Kidney tubule cell (primary cell): Measurements from ENCODE around the gene FAM32A.

ENCODE experiments used
- DNase-seq: peaks from one replicate; pipeline ENCODE4 v3.0.0-alpha.2; 2018; ENCODE audit warnings: low spot score

FAM32A gene

DNA sequence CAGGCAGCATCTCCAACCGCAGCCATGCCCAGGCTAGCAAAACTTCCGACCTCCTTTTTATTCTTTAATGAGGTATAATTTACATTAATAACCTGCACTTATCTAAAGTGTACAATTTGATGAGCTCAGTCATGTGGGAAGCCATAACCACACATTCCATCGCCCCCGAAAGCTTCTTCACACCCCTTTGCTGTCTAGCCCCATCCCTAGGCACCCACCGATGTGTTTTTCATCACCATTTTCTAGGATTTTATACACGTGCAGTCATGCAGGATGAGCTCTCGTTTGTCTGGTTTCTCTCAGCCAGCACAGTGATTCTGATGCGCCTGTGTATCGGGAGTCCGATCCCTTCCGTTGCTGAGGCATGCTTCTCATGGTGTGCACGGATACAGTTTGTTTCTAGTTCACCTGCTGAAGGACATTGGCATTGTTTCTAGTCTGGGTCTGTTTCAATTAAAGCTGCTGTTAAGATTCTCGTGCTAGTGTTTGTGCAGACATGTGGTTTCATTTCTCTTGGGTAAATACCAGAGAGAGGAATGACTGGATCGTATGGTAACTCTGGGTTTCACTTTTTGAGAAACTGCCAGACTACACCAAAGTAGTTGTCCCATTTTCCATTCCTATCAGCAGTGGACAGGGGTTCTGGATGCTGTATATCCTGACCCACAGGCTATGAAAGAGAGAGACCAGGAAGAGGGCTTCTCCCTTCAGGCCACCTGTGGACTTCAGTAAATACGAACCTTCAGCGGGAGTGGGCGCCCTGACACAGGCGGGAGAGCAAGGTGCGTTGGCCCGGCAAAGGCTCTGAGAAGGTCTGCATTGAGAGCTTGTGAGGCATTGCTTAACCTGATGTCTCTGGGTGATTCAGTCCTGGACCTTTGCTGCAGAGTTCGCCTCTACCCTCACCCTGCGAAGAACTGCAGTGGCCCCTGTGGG lies 17.4 kb downstream of the FAM32A start:
- DNase-seq = no peak

DNA sequence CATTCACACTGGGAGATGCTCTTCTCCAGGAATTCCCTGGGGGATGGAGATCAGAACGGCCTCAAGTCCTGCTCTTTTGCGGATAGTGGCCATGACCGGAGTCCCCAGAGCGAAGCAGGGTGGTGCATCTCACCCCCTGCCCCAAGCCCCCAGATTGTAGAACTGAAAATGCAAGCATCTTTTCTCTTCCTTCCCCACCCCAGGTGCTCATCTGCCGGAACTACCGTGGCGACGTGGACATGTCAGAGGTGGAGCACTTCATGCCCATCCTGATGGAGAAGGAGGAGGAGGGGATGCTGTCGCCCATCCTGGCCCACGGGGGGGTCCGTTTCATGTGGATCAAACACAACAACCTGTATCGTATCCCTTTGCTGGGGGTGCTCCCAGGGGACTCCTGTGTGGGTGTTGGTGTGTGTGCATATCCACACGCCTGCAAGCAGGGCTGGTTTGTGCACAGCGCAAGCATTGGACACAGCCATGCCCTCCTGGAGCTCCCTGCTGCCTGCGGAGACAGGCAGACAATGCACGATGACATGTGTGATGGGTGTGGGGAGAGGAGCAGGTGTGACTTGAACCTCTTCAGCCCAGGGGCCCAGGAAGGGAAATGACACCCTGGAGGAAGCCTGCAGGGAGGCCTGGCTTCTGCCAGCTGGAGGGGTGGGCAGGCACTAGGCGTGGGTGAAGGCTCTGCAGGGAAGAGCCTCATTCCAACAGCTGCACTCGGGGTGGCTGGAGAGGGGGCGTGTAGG lies 18.2 kb downstream of the FAM32A start:
- DNase-seq = no peak

DNA sequence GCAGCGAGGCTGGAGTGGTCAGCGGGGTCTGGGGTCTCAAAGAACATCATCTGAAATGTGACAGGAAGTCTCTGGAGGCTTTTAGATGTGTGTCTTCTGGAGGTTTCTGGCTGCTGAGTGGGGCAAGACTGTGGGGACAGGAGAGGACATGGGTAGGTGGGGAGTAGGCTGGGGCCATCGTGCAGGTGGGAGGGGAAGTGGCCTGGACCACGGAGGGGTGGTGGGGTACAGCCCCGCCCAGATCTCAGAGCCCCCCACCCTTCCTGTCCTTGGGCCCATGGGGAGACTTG lies 18.7 kb downstream of the FAM32A start:
- DNase-seq = no peak

DNA sequence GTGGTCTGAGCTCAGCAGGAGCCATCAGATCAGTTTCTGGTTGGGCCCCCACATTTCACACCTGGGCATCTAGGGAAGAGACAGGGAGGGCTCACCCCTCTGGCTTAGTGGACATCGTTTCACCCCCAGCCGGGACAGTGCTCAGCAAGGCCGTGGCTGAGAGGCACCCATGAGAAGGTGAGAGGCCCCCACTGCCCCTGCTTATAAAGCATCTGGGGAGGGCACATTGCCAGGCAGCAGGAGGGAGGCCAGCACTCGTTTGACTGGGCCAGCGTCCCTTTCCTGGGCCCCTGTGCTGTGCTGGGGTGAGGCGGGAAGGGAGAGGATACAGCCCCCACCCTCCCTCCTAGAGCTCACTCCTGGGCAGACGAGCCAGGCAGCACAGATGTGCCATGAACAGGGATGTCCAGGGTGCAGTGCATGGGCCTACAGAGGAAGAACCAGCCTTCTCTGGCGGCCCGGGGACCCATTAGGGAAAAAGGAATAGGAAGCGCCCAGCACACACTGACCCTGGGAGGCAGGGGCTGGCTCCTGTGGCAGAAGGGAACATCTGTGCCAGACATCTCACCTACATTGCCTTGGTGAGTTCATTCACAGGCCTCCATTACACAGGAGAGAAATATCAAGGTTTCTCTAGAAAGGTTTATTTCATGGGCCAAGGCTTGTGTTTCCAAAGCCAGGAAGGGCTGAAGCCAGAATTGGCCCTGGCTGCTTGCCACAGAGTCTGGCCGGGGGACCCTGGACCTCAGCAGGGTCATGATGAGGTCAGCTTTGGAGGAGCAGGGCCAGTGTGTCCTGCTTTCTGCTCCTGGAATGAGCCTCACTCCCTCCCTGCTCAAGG lies 20.2 kb downstream of the FAM32A start:
- no peak for DNase-seq

DNA sequence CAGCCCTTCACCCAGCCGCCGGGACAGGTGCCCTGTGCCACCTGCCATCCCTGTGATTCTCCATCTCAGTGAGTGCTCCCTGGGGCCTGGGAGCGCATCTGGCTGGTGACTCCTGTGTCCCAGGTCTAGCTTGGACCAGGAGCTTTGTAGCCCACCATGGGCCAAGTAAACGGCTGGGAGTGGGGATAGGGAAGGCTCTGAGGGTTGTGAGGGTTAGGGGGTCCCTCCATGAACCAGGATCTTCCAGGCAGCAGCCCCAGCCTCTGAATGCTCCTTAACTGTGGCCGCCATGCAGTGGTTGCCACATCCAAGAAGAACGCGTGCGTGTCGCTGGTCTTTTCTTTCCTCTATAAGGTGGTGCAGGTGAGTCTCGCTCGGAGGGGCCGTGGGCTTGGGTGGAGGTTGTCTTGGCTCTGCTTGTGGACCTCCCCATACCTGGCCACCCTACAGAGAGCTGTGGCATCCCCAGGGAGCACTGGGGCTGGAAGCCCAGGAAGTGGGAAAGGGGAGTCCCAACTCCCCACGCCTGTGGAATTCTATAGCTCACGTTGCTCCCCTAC lies 20.9 kb downstream of the FAM32A start:
- DNase-seq = no peak

DNA sequence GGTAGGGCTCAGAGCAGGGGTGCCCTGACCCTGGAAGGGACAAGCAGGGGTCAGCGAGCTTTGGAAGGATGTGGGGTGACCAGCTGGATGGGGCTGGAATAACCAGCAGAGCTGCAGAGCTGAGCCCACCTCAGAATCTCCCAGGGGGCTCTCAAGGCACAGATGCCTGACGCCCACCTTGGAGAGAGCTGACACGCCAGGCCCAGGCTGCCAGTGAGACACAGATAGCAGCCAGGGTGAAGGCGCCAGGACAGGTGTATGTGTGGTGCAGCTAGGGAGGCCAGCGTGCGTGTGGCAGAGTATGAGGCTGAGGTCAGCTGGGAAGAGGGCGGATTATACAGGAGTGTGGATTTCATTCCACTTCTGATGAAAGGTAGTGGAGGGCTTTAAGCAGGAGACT lies 21.4 kb downstream of the FAM32A start:
- DNase-seq = no peak

DNA sequence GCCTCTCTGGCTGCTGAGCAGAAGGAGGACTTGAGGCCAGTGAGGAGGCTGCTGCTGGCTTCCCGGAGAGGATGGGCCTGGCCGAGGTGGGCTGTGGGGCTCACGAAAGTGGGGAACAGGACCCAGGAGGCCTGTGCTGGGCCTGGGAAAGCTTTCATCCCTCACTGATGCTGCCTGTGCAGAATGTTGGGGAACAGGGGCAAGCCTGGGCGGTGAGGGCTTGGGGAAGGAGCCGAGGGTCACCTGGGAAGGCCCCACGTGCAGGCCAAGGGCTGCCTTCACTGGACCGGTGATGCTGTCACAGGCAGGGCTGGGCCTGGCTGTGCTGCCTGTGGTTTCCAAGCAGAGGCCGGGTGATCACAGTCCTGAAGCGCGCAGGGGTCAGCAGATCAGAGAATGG lies 21.9 kb downstream of the FAM32A start:
- no peak for DNase-seq

DNA sequence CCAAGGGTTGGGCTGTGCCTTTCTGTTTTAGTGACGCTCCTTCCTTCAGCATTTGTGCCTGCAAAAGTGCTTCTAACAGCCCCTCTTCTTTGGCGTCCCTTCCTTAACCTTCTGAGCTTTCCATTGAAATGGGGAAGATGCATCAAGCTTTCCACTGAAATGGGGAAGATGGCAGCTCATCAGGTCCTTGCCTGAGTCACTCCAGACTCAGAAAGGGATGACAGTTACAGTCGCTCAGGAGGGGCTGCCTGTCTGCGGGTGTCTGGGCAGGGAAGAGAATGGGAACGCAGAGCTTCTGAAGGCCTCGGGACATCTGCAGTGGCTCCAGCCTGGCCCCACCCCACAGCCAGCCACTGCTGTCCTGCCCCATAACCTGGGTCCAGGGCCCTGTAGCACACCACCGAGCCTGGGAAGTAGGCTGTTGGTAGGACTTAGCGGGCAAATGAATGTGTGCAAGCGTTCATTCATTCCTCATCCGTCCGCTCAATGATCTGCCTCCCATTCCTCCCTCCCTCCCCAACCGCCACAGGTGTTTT lies 22.3 kb downstream of the FAM32A start:
- DNase-seq = no peak

DNA sequence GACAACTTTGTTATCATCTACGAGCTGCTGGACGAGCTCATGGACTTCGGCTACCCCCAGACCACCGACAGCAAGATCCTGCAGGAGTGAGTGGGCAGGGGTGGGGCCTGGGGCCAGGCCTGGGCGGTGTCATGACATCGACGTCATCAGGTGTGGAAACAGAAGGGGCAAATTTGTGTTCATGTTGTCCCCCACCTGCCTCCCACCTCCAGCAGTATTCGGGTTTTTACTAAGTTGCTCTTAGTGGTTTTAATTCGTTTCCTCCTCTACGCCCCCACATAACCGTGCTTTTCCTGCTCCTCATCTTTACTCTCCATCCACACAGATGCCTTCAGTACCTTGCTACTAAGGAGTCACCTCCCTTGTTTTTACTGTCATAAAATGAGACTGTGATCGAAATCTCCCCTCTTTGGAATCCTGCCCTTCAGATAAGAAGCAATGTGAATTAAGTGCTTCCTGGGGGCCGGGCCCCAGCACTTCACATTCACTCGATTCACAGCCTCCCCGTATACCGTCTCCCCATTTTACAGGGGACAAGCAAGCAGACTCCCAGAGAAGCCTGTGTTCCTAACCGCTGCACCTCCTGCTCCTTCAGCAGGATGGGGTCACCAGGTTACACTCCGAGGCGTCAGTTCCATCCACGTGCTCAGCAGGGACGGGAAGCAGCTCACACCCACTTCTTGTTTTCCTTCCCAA lies 23.0 kb downstream of the FAM32A start:
- DNase-seq = no peak

DNA sequence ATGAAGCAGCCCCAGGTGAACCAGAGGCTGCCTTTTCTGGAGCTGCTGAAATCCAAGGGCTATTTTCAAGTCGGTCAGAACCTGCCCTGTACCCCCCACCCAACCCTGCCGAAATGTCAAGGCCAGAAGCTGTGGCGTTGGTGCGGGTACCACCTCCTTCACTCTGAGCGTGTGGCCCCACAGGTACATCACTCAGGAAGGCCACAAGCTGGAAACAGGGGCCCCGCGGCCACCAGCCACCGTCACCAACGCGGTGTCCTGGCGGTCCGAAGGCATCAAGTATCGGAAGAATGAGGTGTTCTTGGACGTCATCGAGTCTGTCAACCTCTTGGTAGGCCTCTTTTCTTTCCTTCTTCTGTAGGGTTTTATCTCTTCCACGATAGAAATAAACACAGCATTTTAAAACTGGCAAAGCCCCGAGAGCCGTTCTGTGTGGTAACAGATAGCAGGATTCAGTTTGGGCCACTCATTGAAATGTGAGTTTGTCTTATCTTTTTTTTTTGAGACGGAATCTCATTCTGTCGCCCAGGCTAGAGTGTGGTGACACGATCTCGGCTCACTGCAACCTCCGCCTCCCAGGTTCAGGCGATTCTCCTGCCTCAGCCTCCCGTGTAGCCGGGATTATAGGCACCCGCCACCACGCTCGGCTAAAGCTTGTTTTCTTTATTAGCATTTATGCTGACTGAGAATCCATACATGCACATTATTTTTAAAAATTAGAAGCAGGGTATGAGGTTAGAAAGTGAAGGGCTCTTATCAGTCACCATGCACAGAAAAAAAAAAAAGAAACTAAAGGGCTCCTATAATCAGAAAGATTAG lies 23.8 kb downstream of the FAM32A start:
- DNase-seq = no peak

DNA sequence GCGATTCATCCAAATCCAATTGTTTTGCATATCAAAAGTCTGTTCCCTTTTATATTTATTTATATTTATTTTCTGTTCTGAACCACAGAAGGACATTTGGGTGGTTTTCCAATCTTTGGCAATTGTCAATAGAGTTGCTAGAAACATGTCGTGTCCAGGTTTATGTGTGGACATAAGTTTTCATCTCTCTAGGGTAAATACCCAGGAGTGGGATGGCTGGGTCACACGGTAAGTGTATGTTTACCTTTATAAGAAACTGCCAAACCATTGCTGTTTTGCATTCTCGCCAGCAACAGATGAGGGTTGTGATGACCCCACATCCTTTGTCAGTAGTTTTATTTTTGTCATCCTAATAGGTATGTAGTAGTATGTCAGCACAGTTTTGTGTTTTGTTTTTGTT lies 25.0 kb downstream of the FAM32A start:
- no peak for DNase-seq

DNA sequence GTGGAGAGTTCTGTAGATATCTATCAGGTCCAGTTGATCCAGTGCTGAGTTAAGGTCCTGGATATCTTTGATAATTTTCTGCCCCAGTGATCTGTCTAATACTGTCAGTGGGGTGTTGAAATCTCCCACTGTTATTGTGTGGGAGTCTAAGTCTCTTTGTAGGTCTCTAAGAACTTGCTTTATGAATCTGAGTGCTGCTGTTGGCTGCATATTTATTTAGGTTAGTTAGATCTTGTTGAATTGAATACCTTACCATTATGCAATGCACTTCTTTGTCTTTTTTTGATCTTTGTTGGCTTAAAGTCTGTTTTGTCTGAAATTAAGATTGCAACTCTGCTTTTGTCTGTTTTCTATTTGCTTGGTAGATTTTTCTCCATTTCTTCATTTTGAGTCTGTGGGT lies 27.9 kb downstream of the FAM32A start:
- DNase-seq = no peak

DNA sequence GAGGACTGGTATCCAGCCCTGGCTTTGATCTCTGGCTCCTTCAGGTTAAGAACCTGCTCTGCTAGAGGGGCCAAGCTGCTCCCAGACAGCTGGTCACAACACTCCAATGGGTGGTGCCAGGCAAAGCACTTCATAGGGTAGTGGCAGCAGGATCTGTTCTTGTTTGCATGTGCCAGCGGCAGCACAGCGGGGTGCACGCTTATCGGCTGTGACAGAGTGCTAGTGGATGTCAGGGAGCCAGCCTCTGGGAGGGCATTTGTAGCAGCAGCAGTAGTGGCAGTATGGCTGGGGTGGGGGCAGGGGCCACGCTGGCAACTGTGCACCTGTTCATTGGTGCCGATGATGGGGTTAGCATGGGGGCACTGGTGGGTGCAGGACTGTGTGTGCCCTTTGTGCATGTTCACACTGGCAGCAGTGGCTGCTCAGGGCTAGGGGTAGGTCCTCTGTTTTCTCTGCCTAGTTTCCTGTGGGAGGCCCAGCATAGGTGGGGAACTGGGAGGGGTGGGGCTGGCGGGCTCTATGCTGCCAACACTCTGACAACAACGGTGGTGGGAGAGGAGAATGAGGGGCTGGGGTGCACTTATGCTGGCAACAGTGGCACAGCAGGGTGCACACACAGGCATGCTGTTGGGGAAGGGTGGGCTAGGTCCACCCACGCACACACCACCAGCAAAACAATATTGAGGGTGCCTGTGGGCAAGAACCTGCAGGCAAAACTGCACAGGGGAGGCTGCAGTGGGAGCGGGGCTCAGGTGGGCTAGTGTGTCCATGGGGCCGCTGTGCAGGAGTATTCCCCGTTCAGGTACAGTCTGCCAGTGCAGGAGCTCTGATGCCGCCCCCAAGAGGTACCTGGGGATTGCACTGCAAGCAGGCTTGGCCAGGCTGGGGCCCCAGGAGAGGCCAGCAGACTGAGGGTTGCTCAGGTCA lies 31.8 kb downstream of the FAM32A start:
- no peak for DNase-seq

DNA sequence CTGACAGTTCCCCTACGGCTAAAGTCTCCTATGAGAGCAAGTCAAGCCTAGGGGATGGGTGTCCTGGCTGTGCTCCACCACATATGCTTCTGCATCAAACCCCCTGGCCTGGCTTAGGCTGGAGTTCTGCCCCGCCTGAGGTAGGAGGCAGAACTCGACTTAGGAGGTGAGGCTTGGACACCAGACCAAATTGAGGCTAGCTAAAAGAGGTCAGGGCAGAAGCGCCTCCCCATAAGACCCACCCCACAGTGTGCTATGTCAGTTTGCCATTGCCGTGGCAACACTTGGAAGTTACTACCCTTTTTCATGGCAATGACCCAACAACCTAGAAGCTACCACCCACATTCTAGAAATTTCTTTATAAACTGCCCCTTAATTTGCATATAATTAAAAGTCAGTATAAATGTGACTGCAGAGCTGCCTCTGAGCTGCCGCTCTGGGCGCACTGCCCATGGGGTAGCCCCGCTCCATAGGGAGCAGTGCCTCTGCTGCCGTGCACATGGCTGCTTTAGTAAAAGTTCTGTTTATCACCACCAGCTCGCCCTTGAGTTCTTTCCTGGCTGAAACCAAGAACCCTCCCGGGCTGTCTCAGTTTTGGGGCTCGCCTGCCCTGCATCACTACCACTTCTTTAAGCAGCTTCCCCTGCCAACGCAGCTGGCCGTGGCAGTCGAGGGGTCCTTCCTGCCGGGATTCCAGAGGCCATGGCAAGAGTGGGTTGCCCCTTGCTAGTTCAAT lies 32.7 kb downstream of the FAM32A start:
- DNase-seq = no peak

DNA sequence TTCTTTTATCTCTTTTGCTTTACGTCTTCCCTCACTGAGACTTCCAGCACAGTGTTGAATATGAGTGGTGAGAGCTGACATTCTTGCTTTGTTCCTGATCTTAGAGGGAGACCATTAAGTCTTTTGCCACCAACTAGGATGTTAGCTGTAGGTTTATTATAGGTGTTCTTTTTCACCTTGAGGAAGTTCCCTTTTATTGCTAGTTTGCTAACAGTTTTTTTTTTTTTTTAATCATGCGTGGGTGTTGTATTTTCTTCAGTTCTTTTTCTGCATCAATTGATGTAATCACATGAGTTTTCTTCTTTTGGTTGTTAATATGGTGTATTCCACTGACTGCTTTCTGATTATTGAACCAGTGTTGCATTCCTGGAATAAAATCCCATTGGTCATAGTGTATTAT lies 33.6 kb downstream of the FAM32A start:
- DNase-seq = no peak

DNA sequence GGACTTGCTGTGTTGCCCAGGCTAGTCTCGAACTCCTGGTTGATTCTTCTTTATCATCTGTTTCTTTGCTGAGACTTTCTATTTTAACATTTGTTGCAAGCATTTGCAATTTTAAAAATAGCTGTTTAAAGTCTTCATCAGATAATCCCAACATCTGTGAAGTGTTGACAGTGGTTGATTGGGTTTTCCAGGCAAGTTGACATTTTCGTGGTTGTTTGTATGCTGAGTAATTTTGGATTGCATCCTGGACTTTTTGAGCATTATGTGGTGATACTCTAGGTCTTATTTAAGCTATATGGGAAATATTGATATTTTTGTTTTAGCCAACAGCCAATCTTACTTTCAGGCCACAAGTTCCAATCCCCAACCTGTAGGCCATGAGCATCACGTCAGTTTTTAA lies 37.6 kb downstream of the FAM32A start:
- no peak for DNase-seq

DNA sequence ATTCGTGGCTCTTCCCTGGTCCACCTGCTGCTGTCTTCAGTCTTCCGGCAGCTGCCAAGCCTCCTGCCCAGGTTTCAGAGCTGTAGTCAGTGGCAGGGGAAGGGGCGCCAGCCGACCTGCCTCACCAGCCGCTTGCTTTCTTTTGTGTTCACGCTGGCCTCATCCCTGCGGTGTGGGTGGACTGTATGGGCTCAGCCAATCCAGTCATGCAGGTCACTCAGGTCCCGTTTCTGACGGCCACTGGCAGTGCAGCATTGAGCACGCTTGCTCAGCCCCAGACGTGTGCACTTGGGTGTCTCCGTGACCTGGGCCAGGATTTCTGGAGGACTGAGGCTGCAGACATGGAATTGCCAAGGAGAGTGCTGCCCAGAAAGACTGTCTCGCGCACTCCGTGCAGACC lies 38.5 kb downstream of the FAM32A start:
- no peak for DNase-seq

DNA sequence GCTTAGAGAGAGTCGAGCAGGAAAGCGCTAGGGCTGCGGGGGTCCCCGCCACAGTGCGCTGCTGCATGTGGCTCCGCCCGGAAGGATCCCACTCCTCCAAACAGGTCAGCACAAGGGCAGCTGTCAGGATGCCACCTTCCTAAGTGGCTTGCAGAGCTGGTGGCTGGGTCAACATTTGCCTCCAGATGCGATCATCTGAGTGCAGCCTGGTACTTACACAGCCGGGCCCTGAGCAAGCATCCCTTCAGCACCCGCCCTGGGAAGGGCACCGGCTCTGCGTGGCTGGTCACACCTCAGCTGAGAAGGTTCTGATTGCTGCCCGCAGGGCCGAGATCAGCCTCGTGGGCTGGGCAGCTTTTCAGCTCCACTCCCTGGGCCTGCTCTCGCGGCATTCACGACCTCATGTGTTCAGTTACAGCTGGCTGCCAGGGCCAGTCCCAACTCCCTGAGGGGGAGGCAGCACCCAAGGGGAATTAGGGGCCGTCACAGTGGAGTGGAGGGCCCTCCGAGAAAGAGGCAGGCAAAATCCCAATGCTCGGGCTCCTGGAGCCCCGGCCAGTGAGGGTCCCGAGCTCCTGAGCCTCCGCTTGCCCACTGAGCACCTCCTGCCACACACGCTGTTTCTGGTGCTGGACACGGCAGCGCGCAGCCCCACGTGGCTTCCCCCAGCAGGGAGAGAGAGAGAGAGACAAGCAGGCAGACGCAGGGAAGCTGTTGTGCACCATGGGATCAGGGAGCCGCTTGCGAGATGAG lies 39.3 kb downstream of the FAM32A start:
- no peak for DNase-seq
